ENCODE measurements around the gene SENP7. TPM values are rescaled to one million over a fixed set of nuclear protein-coding genes. Genes with fewer than 3 reads are reported as not detected.

Gene SENP7
- total and polyA plus RNA-seq, 7 donors: 2.1 to 33.5 (median 20.2) TPM

DNA sequence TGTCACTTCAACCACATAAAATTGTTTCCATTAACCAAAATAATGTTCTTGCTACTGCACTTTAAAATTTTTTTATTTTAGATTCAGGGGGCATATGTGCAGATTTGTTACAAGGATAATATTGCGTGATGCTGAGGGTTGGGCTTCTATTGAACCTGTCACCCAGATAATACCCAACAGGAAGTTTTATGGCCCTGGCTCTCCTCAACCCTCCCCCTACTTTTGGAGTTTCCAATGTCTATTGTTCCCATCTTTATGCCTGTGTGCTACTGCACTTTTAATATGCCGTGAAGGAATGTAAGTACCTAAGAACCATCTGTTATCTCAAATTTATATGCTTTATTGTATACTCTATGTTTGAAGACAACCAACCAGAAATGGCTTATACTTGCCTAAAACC is 150.6 kb downstream of the SENP7 start:
- no peaks in the 10 kb centered on the region for H3K9me3 ChIP-seq
- TF ChIP-seq, protein P1, sequence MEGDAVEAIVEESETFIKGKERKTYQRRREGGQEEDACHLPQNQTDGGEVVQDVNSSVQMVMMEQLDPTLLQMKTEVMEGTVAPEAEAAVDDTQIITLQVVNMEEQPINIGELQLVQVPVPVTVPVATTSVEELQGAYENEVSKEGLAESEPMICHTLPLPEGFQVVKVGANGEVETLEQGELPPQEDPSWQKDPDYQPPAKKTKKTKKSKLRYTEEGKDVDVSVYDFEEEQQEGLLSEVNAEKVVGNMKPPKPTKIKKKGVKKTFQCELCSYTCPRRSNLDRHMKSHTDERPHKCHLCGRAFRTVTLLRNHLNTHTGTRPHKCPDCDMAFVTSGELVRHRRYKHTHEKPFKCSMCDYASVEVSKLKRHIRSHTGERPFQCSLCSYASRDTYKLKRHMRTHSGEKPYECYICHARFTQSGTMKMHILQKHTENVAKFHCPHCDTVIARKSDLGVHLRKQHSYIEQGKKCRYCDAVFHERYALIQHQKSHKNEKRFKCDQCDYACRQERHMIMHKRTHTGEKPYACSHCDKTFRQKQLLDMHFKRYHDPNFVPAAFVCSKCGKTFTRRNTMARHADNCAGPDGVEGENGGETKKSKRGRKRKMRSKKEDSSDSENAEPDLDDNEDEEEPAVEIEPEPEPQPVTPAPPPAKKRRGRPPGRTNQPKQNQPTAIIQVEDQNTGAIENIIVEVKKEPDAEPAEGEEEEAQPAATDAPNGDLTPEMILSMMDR (IDR thresholded peaks at IDR 0.05): no peak
- TF ChIP-seq POLR2A (IDR thresholded peaks at IDR 0.05) (no peak), EP300 (IDR thresholded peaks at IDR 0.05) (no peak), POLR2AphosphoS5 (IDR thresholded peaks at IDR 0.05) (no peak)
- H3K36me3 ChIP-seq: peaks cover 0 to 44% (median under 1%) of the 10 kb centered on the region in 4 donors
- H3K27me3 ChIP-seq: no peaks in the 10 kb centered on the region
- intact Hi-C loops (cut with DNase I): no loop called here
- H3K4me3 ChIP-seq: no peak overlapping the region
- no peak for DNase-seq
- 69 to 86% methylated on average over 2 of the region's 2 CpGs for WGBS, 2 donors
- no peak overlapping the region for H3K27ac ChIP-seq
- no peaks in the 10 kb centered on the region for H3K4me1 ChIP-seq

DNA sequence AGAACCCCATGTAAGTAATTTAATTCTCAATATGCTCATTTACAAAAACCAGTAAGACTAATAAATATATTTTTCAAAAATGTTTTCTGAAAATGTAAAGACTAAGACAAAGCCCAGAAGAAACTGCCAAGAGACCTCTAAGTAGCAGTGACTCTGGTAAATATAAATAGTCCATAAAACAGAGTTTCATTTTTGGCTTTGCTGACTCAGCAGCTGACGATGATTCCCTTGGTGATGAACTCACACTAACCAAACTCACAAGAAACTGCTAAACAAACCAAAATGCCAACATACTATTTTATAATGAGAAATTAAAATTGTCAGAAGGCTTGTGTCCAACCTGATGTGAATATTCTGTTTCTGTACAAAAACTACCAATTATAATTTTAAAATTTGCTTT is 161.2 kb downstream of the SENP7 start:
- Histone ChIP-seq H3K4me1 (no peaks in the 10 kb centered on the region), H3K4me3 (no peak overlapping the region), H3K27me3 (no peaks in the 10 kb centered on the region), H3K27ac (no peak overlapping the region), H3K36me3 (peaks cover 0 to 21% (median 0%) of the 10 kb centered on the region in 4 donors), H3K9me3 (no peaks in the 10 kb centered on the region)
- DNase-seq: no peak
- 64 to 70% methylated on average over 1 of the region's 1 CpG for WGBS, 2 donors
- TF ChIP-seq EP300 (IDR thresholded peaks at IDR 0.05) (no peak), POLR2AphosphoS5 (IDR thresholded peaks at IDR 0.05) (no peak), POLR2A (IDR thresholded peaks at IDR 0.05) (no peak)
- TF ChIP-seq, protein P1 (IDR thresholded peaks at IDR 0.05): no peak
- intact Hi-C loops (cut with DNase I): no loop called here

DNA sequence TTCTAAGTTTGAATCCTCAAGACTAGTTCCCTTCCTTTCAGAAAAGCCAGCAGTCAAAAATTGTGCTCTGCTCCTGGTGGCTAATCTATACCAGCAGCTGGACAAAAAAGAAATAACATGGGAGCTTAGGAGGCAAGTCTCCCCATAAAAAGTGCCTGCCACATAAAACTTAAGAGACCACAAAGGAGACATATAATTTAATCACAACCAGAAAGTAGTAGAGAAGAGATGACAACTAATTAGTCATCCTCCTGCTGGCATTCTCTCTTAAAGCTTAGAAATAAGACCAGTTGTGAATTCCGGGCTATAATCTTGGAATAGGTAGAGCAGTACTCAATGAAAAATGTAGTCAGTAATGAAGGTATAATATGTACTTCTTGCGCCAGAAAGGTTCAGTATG is 172.4 kb downstream of the SENP7 start:
- Histone ChIP-seq H3K36me3 (peaks cover 0 to 55% (median 1%) of the 10 kb centered on the region in 4 donors), H3K9me3 (no peaks in the 10 kb centered on the region), H3K27ac (no peak overlapping the region), H3K27me3 (no peaks in the 10 kb centered on the region), H3K4me1 (no peaks in the 10 kb centered on the region), H3K4me3 (no peak overlapping the region)
- no peak for DNase-seq
- TF ChIP-seq, protein P1 (IDR thresholded peaks at IDR 0.05): no peak
- TF ChIP-seq EP300 (IDR thresholded peaks at IDR 0.05) (no peak), POLR2AphosphoS5 (IDR thresholded peaks at IDR 0.05) (no peak), POLR2A (IDR thresholded peaks at IDR 0.05) (no peak)
- 72% methylated on average over 2 of the region's 2 CpGs for WGBS, 2 donors
- intact Hi-C loops (cut with DNase I): no loop called here

DNA sequence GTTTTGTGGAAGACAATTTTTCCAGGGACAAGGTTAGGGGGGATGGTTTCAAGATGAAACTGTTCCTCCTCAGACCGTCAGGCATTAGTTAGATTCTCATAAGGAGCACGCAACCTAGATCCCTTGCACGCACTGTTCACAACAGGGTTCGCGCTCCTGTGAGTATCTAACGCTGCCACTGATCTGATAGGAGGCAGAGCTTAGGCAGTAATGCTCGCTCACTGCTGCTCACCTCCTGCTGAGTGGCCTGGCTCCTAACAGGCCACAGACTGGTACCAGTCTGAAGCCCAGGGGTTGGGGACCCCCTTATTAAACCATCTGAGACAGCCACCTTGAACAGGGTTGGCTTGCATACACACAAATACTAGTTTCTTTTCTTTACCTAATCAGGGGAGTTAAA is 179.1 kb downstream of the SENP7 start:
- peaks cover 0 to 56% (median 1%) of the 10 kb centered on the region in 4 donors for H3K36me3 ChIP-seq
- no peak overlapping the region for H3K27ac ChIP-seq
- H3K4me1 ChIP-seq: no peaks in the 10 kb centered on the region
- TF ChIP-seq, protein P1 (IDR thresholded peaks at IDR 0.05): no peak
- no peak for TF ChIP-seq EP300 (IDR thresholded peaks at IDR 0.05)
- no peaks in the 10 kb centered on the region for H3K9me3 ChIP-seq
- H3K4me3 ChIP-seq: no peak overlapping the region
- no peak for DNase-seq
- no peaks in the 10 kb centered on the region for H3K27me3 ChIP-seq
- WGBS, 2 donors: 89 to 91% methylated on average over 7 of the region's 7 CpGs
- intact Hi-C loops (cut with DNase I): no loop called here

DNA sequence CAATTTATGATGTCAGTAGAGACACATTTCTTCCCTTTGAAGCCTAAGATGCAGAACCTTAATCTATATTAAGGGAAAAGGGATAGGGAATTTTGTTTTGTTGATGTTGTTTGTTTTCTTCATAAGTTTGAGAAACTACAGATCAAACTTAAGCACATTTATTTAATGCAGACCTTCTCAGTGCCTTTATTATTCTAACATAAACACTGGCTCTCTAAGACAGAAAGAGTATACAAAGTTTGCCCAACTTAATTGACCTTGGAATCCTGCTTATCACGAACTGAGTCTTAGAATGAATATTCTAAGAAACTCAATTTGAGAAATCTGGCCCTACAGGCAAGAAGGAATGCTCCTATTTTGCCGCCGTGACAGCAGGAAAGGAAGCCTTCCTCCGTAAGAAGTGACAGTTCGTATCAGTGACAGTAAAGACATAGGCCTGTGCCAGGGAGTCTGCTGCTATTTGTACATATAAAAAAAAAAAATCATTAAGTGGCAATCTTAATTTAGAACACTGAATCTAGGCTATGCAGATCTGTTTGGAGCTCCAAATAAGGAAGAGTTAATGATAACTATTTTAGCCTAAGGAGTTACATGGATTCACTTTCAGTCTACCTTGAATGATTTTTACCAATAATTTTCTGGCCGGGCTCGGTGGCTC is 183.9 kb downstream of the SENP7 start:
- 95 to 97% methylated on average over 7 of the region's 7 CpGs for WGBS, 2 donors

More for the DNA sequence above, 183.9 kb downstream of the SENP7 start:
- H3K27me3 ChIP-seq: no peaks in the 10 kb centered on the region
- H3K9me3 ChIP-seq: no peaks in the 10 kb centered on the region
- TF ChIP-seq, protein P1 (IDR thresholded peaks at IDR 0.05): no peak
- TF ChIP-seq POLR2A (IDR thresholded peaks at IDR 0.05) (no peak), EP300 (IDR thresholded peaks at IDR 0.05) (no peak), POLR2AphosphoS5 (IDR thresholded peaks at IDR 0.05) (no peak)
- H3K36me3 ChIP-seq: peaks cover 0 to 49% (median 0%) of the 10 kb centered on the region in 4 donors
- intact Hi-C loops (cut with DNase I): no loop called here
- DNase-seq: no peak
- no peak overlapping the region for H3K4me3 ChIP-seq
- H3K27ac ChIP-seq: no peak overlapping the region
- peaks cover 0 to 9% (median 4%) of the 10 kb centered on the region in 4 donors for H3K4me1 ChIP-seq
